HepG2 (cell line): ENCODE measurements around the gene CAPN10. TPM values are rescaled to one million over a fixed set of nuclear protein-coding genes. Genes with fewer than 3 reads are reported as not detected.
A peak's percentile ranks its signal among the peaks of the same experiment; 100 is the strongest.

Experiments
- AHR ChIP-seq: IDR thresholded peaks from 2 replicates; pipeline ENCODE4 v1.6.1; 2018; ENCODE audit warnings: missing genetic modification reagents, missing compliant biosample characterization
- E2F2 ChIP-seq: sonication (generic); formaldehyde crosslinking; IDR thresholded peaks from 2 replicates; pipeline ENCODE4 v1.4.0; 2020; ENCODE audit warnings: missing genetic modification reagents, borderline replicate concordance
- FLYWCH1 ChIP-seq: sonication (generic); formaldehyde crosslinking; IDR thresholded peaks from 2 replicates; pipeline ENCODE4 v1.8.1; 2023; ENCODE audit warnings: mild to moderate bottlenecking, missing genetic modification reagents
- GATAD2A ChIP-seq: IDR thresholded peaks from 2 replicates; pipeline ENCODE4 v1.6.1; 2016
- KDM6A ChIP-seq: IDR thresholded peaks from 2 replicates; pipeline ENCODE4 v1.6.1; 2016; ENCODE audit warnings: low read depth
- KMT2A ChIP-seq: sonication (generic); formaldehyde crosslinking; IDR thresholded peaks from 2 replicates; pipeline ENCODE4 v1.4.0; 2020; ENCODE audit warnings: missing genetic modification reagents
- MLLT10 ChIP-seq: sonication (generic); formaldehyde crosslinking; IDR thresholded peaks from 2 replicates; pipeline ENCODE4 v1.4.0; 2020; ENCODE audit warnings: missing genetic modification reagents
- MLX ChIP-seq: IDR thresholded peaks from 2 replicates; pipeline ENCODE4 v1.6.1; 2016
- RBAK ChIP-seq: sonication (generic); formaldehyde crosslinking; IDR thresholded peaks from 2 replicates; pipeline ENCODE4 v1.5.1; 2020; ENCODE audit warnings: mild to moderate bottlenecking, missing genetic modification reagents
- SKIL ChIP-seq: sonication (generic); formaldehyde crosslinking; IDR thresholded peaks from 2 replicates; pipeline ENCODE4 v1.8.0; 2022; ENCODE audit warnings: missing genetic modification reagents, mild to moderate bottlenecking, moderate library complexity, borderline replicate concordance
- SNAPC5 ChIP-seq: sonication (generic); formaldehyde crosslinking; IDR thresholded peaks from 2 replicates; pipeline ENCODE4 v1.8.1; 2023; ENCODE audit warnings: mild to moderate bottlenecking, missing genetic modification reagents, borderline replicate concordance
- SOX5 ChIP-seq: IDR thresholded peaks from 2 replicates; pipeline ENCODE4 v1.6.1; 2016; ENCODE audit warnings: borderline replicate concordance
- THAP8 ChIP-seq: sonication (generic); formaldehyde crosslinking; IDR thresholded peaks from 2 replicates; pipeline ENCODE4 v1.5.1; 2020; ENCODE audit warnings: missing genetic modification reagents, mild to moderate bottlenecking, borderline replicate concordance
- ZBTB14 ChIP-seq: sonication (generic); formaldehyde crosslinking; IDR thresholded peaks from 2 replicates; pipeline ENCODE4 v1.4.0; 2020; ENCODE audit warnings: missing genetic modification reagents
- ZNF558 ChIP-seq: sonication (generic); formaldehyde crosslinking; IDR thresholded peaks from 2 replicates; pipeline ENCODE4 v1.9.0; 2022; ENCODE audit warnings: mild to moderate bottlenecking, missing genetic modification reagents, borderline replicate concordance
- ZNF747 ChIP-seq: sonication (generic); formaldehyde crosslinking; IDR thresholded peaks from 2 replicates; pipeline ENCODE4 v1.8.1; 2023; ENCODE audit warnings: missing genetic modification reagents, mild to moderate bottlenecking, borderline replicate concordance
- ZNF788 ChIP-seq: sonication (generic); formaldehyde crosslinking; IDR thresholded peaks from 2 replicates; pipeline ENCODE4 v1.5.0; 2020; ENCODE audit warnings: mild to moderate bottlenecking, missing genetic modification reagents, borderline replicate concordance
- ZNF790 ChIP-seq: sonication (generic); formaldehyde crosslinking; IDR thresholded peaks from 2 replicates; pipeline ENCODE4 v1.8.0; 2022; ENCODE audit warnings: missing genetic modification reagents, mild to moderate bottlenecking, borderline replicate concordance
- ZSCAN31 ChIP-seq: sonication (generic); formaldehyde crosslinking; IDR thresholded peaks from 2 replicates; pipeline ENCODE4 v1.5.0; 2020; ENCODE audit warnings: low read depth, mild to moderate bottlenecking, missing genetic modification reagents
- polyA plus RNA-seq, 8 experiments: library from polyadenylated mRNA; depleted of rRNA in 3 of 8; stranded (reverse) in 7 of 8; unstranded in 1 of 8; fragments of >200 nt; fragmentation: Illumina TruSeq in 4 of 8; extraction: Trizol in 4 of 8; gene quantifications; 2 replicates each; pipeline versions ENCODE4 v1.2.1 to v1.2.3, GENCODE V29; 2011 to 2016; ENCODE audit warnings: low read depth in 4 of 8, missing spikeins in 1 of 8, mixed read lengths in 1 of 8; ENCODE audit not compliant: insufficient read depth in 1 of 8
- total RNA-seq, 5 experiments: library from RNA; depleted of rRNA; stranded (reverse); fragments of >200 nt; fragmentation: Illumina TruSeq; extraction: Trizol; gene quantifications; 2 replicates each; pipeline ENCODE4 v1.2.3, GENCODE V29; 2016; ENCODE audit warnings: low read depth in 1 of 5
- TF ChIP-seq, protein P1 (sequence below): IDR thresholded peaks from 2 replicates; pipeline ENCODE4 v1.6.1; 2016; ENCODE audit warnings: missing genetic modification reagents, missing compliant biosample characterization
- TF ChIP-seq, protein P2 (sequence below): sonication (generic); formaldehyde crosslinking; IDR thresholded peaks from 2 replicates; pipeline ENCODE4 v1.8.1; 2023; ENCODE audit warnings: mild to moderate bottlenecking, missing genetic modification reagents

Gene CAPN10
- total and polyA plus RNA-seq, 2 of the 13 experiments (the other 11 are each of a cell fraction or from before 2014, with no cell fraction given): 27.6 to 32.4 TPM

- TF ChIP-seq MLX (CRISPR knock-in tag) (peak; percentile 34; the same call in 1 of the 2 replicates), ZNF747 (CRISPR knock-in tag) (0 out of 2 replicates have a peak, but pooled peaks have one; percentile 56), MLLT10 (CRISPR knock-in tag) (no peak), SOX5 (peak; percentile 23; the same call in 1 of the 2 replicates), THAP8 (CRISPR knock-in tag) (no peak), ZSCAN31 (peak; percentile 78; the same call in 1 of the 2 replicates), AHR (CRISPR knock-in tag) (no peak), RBAK (no peak), KMT2A (CRISPR knock-in tag) (no peak), SKIL (no peak), SNAPC5 (no peak), ZBTB14 (CRISPR knock-in tag) (no peak), ZNF788 (CRISPR knock-in tag) (no peak; the same call in 1 of the 2 replicates), GATAD2A (peak; percentile 72), ZNF558 (no peak), FLYWCH1 (CRISPR knock-in tag) (no peak), KDM6A (CRISPR knock-in tag) (peak; percentile 96), E2F2 (CRISPR knock-in tag) (no peak), ZNF790 (CRISPR knock-in tag) (no peak)
- TF ChIP-seq, protein P1, sequence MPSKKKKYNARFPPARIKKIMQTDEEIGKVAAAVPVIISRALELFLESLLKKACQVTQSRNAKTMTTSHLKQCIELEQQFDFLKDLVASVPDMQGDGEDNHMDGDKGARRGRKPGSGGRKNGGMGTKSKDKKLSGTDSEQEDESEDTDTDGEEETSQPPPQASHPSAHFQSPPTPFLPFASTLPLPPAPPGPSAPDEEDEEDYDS (CRISPR knock-in tag): no peak
- TF ChIP-seq, protein P2, sequence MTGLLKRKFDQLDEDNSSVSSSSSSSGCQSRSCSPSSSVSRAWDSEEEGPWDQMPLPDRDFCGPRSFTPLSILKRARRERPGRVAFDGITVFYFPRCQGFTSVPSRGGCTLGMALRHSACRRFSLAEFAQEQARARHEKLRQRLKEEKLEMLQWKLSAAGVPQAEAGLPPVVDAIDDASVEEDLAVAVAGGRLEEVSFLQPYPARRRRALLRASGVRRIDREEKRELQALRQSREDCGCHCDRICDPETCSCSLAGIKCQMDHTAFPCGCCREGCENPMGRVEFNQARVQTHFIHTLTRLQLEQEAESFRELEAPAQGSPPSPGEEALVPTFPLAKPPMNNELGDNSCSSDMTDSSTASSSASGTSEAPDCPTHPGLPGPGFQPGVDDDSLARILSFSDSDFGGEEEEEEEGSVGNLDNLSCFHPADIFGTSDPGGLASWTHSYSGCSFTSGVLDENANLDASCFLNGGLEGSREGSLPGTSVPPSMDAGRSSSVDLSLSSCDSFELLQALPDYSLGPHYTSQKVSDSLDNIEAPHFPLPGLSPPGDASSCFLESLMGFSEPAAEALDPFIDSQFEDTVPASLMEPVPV (CRISPR knock-in tag): peak; percentile 27; the same call in 1 of the 2 replicates
Measured at GRCh38 chr2:240597419-240598181, 11.1 kb downstream of the CAPN10 start (continued).
